SK-N-SH (cell line): ENCODE measurements around the gene RNF146. TPM values are rescaled to one million over a fixed set of nuclear protein-coding genes. Genes with fewer than 3 reads are reported as not detected.

Source experiments
- CTCF ChIA-PET: fragments of 300-600, 350-600 bp; formaldehyde crosslinking; extraction: SDS; loops from one replicate; lab custom pipeline; 2021; lab: Yijun Ruan, JAX
- POLR2A ChIA-PET: fragments of 350-600 bp; sonication (Branson Sonifier 250); formaldehyde crosslinking; extraction: SDS; loops from one replicate; lab custom pipeline; 2020; ENCODE audit warnings: antibody characterized with exemption, inconsistent platforms; lab: Yijun Ruan, JAX
- DNase-seq: peaks from one replicate; pipeline ENCODE4 v3.0.0; 2012
- H2AFZ ChIP-seq: fragments of 200-600 bp; sonication (generic); 2 replicates; pipeline ENCODE4 v1.8.1; 2016; ENCODE audit warnings: antibody characterized with exemption, mild to moderate bottlenecking, low read depth
- H3F3A ChIP-seq: fragments of 200-600 bp; sonication (generic); replicated peaks from 2 replicates; pipeline ENCODE3; 2016; ENCODE audit warnings: antibody characterized with exemption, mild to moderate bottlenecking; ENCODE audit not compliant: insufficient read depth
- H3K27ac ChIP-seq, 2 experiments: fragments of 200-500 bp in 1 of 2; fragments of 200-600 bp in 1 of 2; sonication (Bioruptor generic) in 1 of 2; sonication (generic), shearing (Covaris generic) in 1 of 2; 2 replicates each; pipeline versions ENCODE4 v1.5.1 to v1.6.1; 2014 to 2016; ENCODE audit warnings: low read depth in 2 of 2, inconsistent platforms in 1 of 2, low read length in 1 of 2, mild to moderate bottlenecking in 1 of 2, mixed read lengths in 1 of 2
- H3K27me3 ChIP-seq: fragments of 200-600 bp; sonication (generic), shearing (Covaris generic); 2 replicates; pipeline ENCODE4 v1.6.1; 2016; ENCODE audit warnings: mixed run types; ENCODE audit not compliant: insufficient read depth
- H3K36me3 ChIP-seq, 2 experiments: fragments of 200-500 bp in 1 of 2; fragments of 200-600 bp in 1 of 2; sonication (Bioruptor generic) in 1 of 2; sonication (generic) in 1 of 2; replicated peaks in 1 of 2; 2 replicates each; pipeline versions ENCODE3 to v1.5.1; 2014 to 2016; ENCODE audit warnings: low read length in 1 of 2, mild to moderate bottlenecking in 1 of 2; ENCODE audit not compliant: insufficient read depth in 2 of 2, control insufficient read depth in 1 of 2
- H3K4me1 ChIP-seq, 2 experiments: fragments of 200-500 bp in 1 of 2; fragments of 200-600 bp in 1 of 2; sonication (Bioruptor generic) in 1 of 2; sonication (generic), shearing (Covaris generic) in 1 of 2; 2 replicates each; pipeline versions ENCODE4 v1.5.1 to v1.6.1; 2014 to 2016; ENCODE audit warnings: low read depth in 1 of 2, low read length in 1 of 2, mixed run types in 1 of 2; ENCODE audit not compliant: insufficient read depth in 2 of 2, control insufficient read depth in 1 of 2
- H3K4me2 ChIP-seq: fragments of 200-600 bp; sonication (generic), shearing (Covaris generic); 2 replicates; pipeline ENCODE4 v1.6.1; 2017; ENCODE audit warnings: mixed run types
- H3K4me3 ChIP-seq, 2 experiments: fragments of 200-500 bp in 1 of 2; fragments of 200-600 bp in 1 of 2; sonication (Bioruptor generic) in 1 of 2; sonication (generic), shearing (Covaris generic) in 1 of 2; 2 replicates each; pipeline versions ENCODE4 v1.5.1 to v1.8.1; 2014 to 2016; ENCODE audit warnings: low read depth in 2 of 2, inconsistent platforms in 1 of 2, low read length in 1 of 2, mild to moderate bottlenecking in 1 of 2, mixed read lengths in 1 of 2, moderate library complexity in 1 of 2
- H3K79me2 ChIP-seq: fragments of 200-600 bp; sonication (generic); 2 replicates; pipeline ENCODE4 v1.8.1; 2017; ENCODE audit warnings: mild to moderate bottlenecking; ENCODE audit not compliant: insufficient read depth
- H3K9ac ChIP-seq: fragments of 200-600 bp; sonication (generic); 2 replicates; pipeline ENCODE4 v1.6.1; 2017; ENCODE audit warnings: mixed run types
- H3K9me2 ChIP-seq: fragments of 200-600 bp; sonication (generic); 2 replicates; pipeline ENCODE4 v1.6.1; 2017; ENCODE audit warnings: mixed run types
- H3K9me3 ChIP-seq: fragments of 200-600 bp; sonication (generic); 2 replicates; pipeline ENCODE4 v1.6.1; 2017; ENCODE audit warnings: mixed run types, mild to moderate bottlenecking, moderate library complexity
- H4K20me1 ChIP-seq: fragments of 200-600 bp; sonication (generic); 2 replicates; pipeline ENCODE4 v1.6.1; 2017; ENCODE audit warnings: mild to moderate bottlenecking, mixed run types; ENCODE audit not compliant: insufficient read depth
- EP300 ChIP-seq, 2 experiments: IDR thresholded peaks; 2 replicates each; pipeline versions ENCODE4 v1.4.0 to v1.6.1; 2012; ENCODE audit warnings: borderline replicate concordance in 1 of 2, low read depth in 1 of 2, low read length in 1 of 2
- FOXJ3 ChIP-seq: sonication (generic); formaldehyde crosslinking; IDR thresholded peaks from 2 replicates; pipeline ENCODE4 v1.5.1; 2020; ENCODE audit warnings: mild to moderate bottlenecking, missing genetic modification reagents
- GABPA ChIP-seq: IDR thresholded peaks from 2 replicates; pipeline ENCODE4 v1.4.0; 2012; ENCODE audit warnings: low read depth, mild to moderate bottlenecking
- GATA2 ChIP-seq: sonication (generic); formaldehyde crosslinking; IDR thresholded peaks from 2 replicates; pipeline ENCODE4 v1.5.0; 2020; ENCODE audit warnings: mild to moderate bottlenecking, missing genetic modification reagents
- MEF2A ChIP-seq: IDR thresholded peaks from 2 replicates; pipeline ENCODE4 v1.4.0; 2012; ENCODE audit warnings: low read depth, borderline replicate concordance
- MXI1 ChIP-seq: IDR thresholded peaks from 2 replicates; pipeline ENCODE4 v1.6.1; 2012; ENCODE audit warnings: mild to moderate bottlenecking, low read depth, low read length, improper control_type of control experiment
- NFIC ChIP-seq: IDR thresholded peaks from 2 replicates; pipeline ENCODE4 v1.4.0; 2012; ENCODE audit warnings: borderline replicate concordance
- NRF1 ChIP-seq: IDR thresholded peaks from 2 replicates; pipeline ENCODE4 v1.6.1; 2012; ENCODE audit warnings: low read depth, mild to moderate bottlenecking, low read length
- POLR2AphosphoS5 ChIP-seq: IDR thresholded peaks from 2 replicates; pipeline ENCODE4 v1.6.1; 2012; ENCODE audit warnings: low read depth, low read length
- RAD21 ChIP-seq: IDR thresholded peaks from 2 replicates; pipeline ENCODE4 v1.6.1; 2012; ENCODE audit warnings: mild to moderate bottlenecking, low read length
- RCOR1 ChIP-seq: fragments of 150-350 bp; IDR thresholded peaks from 2 replicates; pipeline ENCODE4 v1.6.1; 2017; ENCODE audit warnings: antibody characterized with exemption, low read length
- RXRA ChIP-seq: IDR thresholded peaks from 2 replicates; pipeline ENCODE4 v1.4.0; 2012; ENCODE audit warnings: low read depth, mild to moderate bottlenecking, borderline replicate concordance
- TAF1 ChIP-seq: IDR thresholded peaks from 2 replicates; pipeline ENCODE4 v1.6.1; 2012; ENCODE audit warnings: low read depth, mild to moderate bottlenecking, low read length, moderate library complexity, borderline replicate concordance
- TEAD4 ChIP-seq: IDR thresholded peaks from 2 replicates; pipeline ENCODE4 v1.4.0; 2012; ENCODE audit warnings: mild to moderate bottlenecking, borderline replicate concordance; ENCODE audit not compliant: insufficient read depth
- YY1 ChIP-seq: IDR thresholded peaks from 2 replicates; pipeline ENCODE4 v1.4.0; 2012; ENCODE audit warnings: low read depth, mild to moderate bottlenecking
- WGBS: methylation state at CpG from one replicate; pipeline ENCODE4 v1.1.6; 2017; ENCODE audit warnings: low lambda C conversion rate; 5-methylcytosine and 5-hydroxymethylcytosine counted together
- polyA plus RNA-seq, 3 experiments: library from polyadenylated mRNA; depleted of rRNA; stranded (reverse); fragments of >200 nt; gene quantifications; 2 replicates each; pipeline ENCODE4 v1.2.3, GENCODE V29; 2012
- TF ChIP-seq, protein P1 (sequence below): fragments of 150-350 bp; IDR thresholded peaks from 2 replicates; pipeline ENCODE4 v1.6.1; 2016; ENCODE audit warnings: mild to moderate bottlenecking, low read depth, low read length
- TF ChIP-seq, protein P2 (sequence below): IDR thresholded peaks from 2 replicates; pipeline ENCODE4 v1.4.0; 2012; ENCODE audit warnings: low read depth, borderline replicate concordance
- TF ChIP-seq, protein P3 (sequence below): fragments of 150-350 bp; IDR thresholded peaks from 2 replicates; pipeline ENCODE4 v1.6.1; 2017; ENCODE audit warnings: antibody characterized with exemption, low read length, low read depth, borderline replicate concordance
- TF ChIP-seq, protein P4 (sequence below): IDR thresholded peaks from 2 replicates; pipeline ENCODE4 v1.6.1; 2012; ENCODE audit warnings: mild to moderate bottlenecking, low read depth, low read length, moderate library complexity
- TF ChIP-seq, protein P5 (sequence below): IDR thresholded peaks from 2 replicates; pipeline ENCODE4 v1.4.0; 2012; ENCODE audit warnings: low read depth
- TF ChIP-seq, protein P6 (sequence below): fragments of 200-600 bp; sonication (generic); IDR thresholded peaks from 2 replicates; pipeline ENCODE4 v1.6.1; 2017; ENCODE audit warnings: antibody characterized with exemption, mild to moderate bottlenecking, moderate library complexity

RNF146 gene, protein sequence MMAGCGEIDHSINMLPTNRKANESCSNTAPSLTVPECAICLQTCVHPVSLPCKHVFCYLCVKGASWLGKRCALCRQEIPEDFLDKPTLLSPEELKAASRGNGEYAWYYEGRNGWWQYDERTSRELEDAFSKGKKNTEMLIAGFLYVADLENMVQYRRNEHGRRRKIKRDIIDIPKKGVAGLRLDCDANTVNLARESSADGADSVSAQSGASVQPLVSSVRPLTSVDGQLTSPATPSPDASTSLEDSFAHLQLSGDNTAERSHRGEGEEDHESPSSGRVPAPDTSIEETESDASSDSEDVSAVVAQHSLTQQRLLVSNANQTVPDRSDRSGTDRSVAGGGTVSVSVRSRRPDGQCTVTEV
- polyA plus RNA-seq (2012; rRNA removed), result 29.2 and 44.3 TPM in 2 replicates
- polyA plus RNA-seq (2012; cell fraction: cytosol; rRNA removed), result 28.9 and 31.9 TPM in 2 replicates
- polyA plus RNA-seq (2012; cell fraction: nucleus; rRNA removed), result 59.3 and 107 TPM in 2 replicates

DNA sequence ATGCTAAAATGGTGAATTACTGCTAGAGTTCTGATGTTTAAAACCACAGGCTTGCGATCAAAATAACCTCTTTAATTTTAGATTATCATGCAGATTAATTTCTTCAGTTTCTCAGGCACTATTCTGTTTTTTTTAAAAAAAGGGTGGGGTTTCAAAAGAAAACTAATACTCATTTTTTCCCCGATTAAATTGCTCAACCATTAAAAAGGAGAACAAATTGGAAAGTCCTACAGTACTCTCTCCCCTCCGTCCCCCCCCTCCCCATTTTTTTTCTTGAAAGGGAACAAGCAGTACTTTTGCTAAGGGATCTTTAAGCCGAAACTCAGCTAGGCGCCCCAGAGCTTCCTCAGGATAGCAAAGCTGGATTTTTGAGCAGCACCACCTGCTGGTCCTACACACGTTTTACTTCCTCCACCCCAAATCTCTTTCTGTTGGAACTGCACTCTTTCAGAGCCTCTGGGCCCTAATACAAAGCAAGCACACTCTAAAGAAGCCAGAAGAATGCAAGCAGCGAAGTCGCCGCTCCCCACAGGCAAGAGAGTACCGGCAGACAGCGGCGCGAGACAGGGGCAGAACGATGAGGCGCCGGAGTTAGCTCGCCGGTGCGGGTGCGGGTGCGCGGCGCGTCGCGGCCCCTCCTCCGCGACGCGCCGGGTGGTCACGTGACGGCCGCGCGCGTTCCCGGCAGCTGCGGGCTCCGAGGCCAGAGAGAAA is at the start of gene RNF146:
Gene RNF146, plus strand, starts transcription at position 687 of the 714 bp plus-strand sequence. CDS start 13,475 bp downstream, outside the sequence.
- Histone ChIP-seq H4K20me1 (peaks cover 34% of the 10 kb centered on the region), H2AFZ (peak within 1 kb of the TSS; percentile 90), H3K9me2 (no peaks in the 10 kb centered on the region), H3K27me3 (no peaks in the 10 kb centered on the region; the same call in 1 of the 2 replicates), H3K4me1 (peaks cover 0 to 5% of the 10 kb centered on the region in 2 experiments; a peak in 2 of 4 replicates), H3K9me3 (no peaks in the 10 kb centered on the region), H3K4me2 (peak within 1 kb of the TSS; percentile 83), H3K4me3 (peak within 1 kb of the TSS; percentile 71 to 96), H3F3A (peaks cover 10% of the 10 kb centered on the region), H3K9ac (peak within 1 kb of the TSS; percentile 85), H3K27ac (peak within 1 kb of the TSS; percentile 91 to 98), H3K79me2 (peaks cover 43% of the 10 kb centered on the region), H3K36me3 (no peaks in the 10 kb centered on the region)
- ChIA-PET CTCF (interaction anchor here (0.6 to 1.7 kb wide), 26 partner anchors 8 to 1483 kb away, joined by 3 to 14 read pairs (median 3); partner anchors contain the start of gene MTCL3), POLR2A (interaction anchor here (0.9 to 2.2 kb wide), 10 partner anchors 9 to 1485 kb away, joined by 3 to 14 read pairs (median 4); partner anchors contain the start of genes MTCL3 and NCOA7)
- under 1% methylated on average over 18 of the region's 40 CpGs for WGBS
- DNase-seq, result peak; percentile 94
- no peak for TF ChIP-seq MEF2A
- no peak for TF ChIP-seq EP300 (IDR thresholded peaks at IDR 0.05; ENCODE audit: borderline replicate concordance in 1 of 2, low read depth in 1 of 2, low read length in 1 of 2)
- no peak for TF ChIP-seq RXRA
- TF ChIP-seq, protein P1, sequence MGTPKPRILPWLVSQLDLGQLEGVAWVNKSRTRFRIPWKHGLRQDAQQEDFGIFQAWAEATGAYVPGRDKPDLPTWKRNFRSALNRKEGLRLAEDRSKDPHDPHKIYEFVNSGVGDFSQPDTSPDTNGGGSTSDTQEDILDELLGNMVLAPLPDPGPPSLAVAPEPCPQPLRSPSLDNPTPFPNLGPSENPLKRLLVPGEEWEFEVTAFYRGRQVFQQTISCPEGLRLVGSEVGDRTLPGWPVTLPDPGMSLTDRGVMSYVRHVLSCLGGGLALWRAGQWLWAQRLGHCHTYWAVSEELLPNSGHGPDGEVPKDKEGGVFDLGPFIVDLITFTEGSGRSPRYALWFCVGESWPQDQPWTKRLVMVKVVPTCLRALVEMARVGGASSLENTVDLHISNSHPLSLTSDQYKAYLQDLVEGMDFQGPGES, result no peak
- no peak; the same call in 1 of the 2 replicates for TF ChIP-seq POLR2AphosphoS5
- TF ChIP-seq GABPA, result no peak
- TF ChIP-seq GATA2 (CRISPR knock-in tag), result no peak
- TF ChIP-seq, protein P2, sequence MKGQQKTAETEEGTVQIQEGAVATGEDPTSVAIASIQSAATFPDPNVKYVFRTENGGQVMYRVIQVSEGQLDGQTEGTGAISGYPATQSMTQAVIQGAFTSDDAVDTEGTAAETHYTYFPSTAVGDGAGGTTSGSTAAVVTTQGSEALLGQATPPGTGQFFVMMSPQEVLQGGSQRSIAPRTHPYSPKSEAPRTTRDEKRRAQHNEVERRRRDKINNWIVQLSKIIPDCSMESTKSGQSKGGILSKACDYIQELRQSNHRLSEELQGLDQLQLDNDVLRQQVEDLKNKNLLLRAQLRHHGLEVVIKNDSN, result peak; percentile 92
- TF ChIP-seq, protein P3, sequence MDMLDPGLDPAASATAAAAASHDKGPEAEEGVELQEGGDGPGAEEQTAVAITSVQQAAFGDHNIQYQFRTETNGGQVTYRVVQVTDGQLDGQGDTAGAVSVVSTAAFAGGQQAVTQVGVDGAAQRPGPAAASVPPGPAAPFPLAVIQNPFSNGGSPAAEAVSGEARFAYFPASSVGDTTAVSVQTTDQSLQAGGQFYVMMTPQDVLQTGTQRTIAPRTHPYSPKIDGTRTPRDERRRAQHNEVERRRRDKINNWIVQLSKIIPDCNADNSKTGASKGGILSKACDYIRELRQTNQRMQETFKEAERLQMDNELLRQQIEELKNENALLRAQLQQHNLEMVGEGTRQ, result peak; percentile 71; the same call in 1 of the 2 replicates
- TF ChIP-seq FOXJ3, result no peak; the same call in 1 of the 2 replicates
- TF ChIP-seq, protein P4, sequence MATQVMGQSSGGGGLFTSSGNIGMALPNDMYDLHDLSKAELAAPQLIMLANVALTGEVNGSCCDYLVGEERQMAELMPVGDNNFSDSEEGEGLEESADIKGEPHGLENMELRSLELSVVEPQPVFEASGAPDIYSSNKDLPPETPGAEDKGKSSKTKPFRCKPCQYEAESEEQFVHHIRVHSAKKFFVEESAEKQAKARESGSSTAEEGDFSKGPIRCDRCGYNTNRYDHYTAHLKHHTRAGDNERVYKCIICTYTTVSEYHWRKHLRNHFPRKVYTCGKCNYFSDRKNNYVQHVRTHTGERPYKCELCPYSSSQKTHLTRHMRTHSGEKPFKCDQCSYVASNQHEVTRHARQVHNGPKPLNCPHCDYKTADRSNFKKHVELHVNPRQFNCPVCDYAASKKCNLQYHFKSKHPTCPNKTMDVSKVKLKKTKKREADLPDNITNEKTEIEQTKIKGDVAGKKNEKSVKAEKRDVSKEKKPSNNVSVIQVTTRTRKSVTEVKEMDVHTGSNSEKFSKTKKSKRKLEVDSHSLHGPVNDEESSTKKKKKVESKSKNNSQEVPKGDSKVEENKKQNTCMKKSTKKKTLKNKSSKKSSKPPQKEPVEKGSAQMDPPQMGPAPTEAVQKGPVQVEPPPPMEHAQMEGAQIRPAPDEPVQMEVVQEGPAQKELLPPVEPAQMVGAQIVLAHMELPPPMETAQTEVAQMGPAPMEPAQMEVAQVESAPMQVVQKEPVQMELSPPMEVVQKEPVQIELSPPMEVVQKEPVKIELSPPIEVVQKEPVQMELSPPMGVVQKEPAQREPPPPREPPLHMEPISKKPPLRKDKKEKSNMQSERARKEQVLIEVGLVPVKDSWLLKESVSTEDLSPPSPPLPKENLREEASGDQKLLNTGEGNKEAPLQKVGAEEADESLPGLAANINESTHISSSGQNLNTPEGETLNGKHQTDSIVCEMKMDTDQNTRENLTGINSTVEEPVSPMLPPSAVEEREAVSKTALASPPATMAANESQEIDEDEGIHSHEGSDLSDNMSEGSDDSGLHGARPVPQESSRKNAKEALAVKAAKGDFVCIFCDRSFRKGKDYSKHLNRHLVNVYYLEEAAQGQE, result no peak
- TF ChIP-seq TEAD4, result 0 out of 2 replicates have a peak, but pooled peaks have one; percentile 4
- peak; percentile 66 for TF ChIP-seq TAF1
- TF ChIP-seq NRF1, result peak; percentile 51
- TF ChIP-seq, protein P5, sequence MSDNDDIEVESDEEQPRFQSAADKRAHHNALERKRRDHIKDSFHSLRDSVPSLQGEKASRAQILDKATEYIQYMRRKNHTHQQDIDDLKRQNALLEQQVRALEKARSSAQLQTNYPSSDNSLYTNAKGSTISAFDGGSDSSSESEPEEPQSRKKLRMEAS, result 0 out of 2 replicates have a peak, but pooled peaks have one; percentile 30
- TF ChIP-seq NFIC, result no peak
- TF ChIP-seq RCOR1, result 0 out of 2 replicates have a peak, but pooled peaks have one; percentile 9
- TF ChIP-seq MXI1, result peak; percentile 48; the same call in 1 of the 2 replicates
- peak; percentile 50 for TF ChIP-seq RAD21
- TF ChIP-seq, protein P6, sequence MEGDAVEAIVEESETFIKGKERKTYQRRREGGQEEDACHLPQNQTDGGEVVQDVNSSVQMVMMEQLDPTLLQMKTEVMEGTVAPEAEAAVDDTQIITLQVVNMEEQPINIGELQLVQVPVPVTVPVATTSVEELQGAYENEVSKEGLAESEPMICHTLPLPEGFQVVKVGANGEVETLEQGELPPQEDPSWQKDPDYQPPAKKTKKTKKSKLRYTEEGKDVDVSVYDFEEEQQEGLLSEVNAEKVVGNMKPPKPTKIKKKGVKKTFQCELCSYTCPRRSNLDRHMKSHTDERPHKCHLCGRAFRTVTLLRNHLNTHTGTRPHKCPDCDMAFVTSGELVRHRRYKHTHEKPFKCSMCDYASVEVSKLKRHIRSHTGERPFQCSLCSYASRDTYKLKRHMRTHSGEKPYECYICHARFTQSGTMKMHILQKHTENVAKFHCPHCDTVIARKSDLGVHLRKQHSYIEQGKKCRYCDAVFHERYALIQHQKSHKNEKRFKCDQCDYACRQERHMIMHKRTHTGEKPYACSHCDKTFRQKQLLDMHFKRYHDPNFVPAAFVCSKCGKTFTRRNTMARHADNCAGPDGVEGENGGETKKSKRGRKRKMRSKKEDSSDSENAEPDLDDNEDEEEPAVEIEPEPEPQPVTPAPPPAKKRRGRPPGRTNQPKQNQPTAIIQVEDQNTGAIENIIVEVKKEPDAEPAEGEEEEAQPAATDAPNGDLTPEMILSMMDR, result peak; percentile 90
- no peak for TF ChIP-seq YY1
